ENCODE data around the gene ADM5.

Gene ADM5

GRCh38 chr19:49696865-49697264 is 7.5 kb downstream of the ADM5 start:
- no peak for TF ChIP-seq GABPA (IDR thresholded peaks at IDR 0.05; ENCODE audit: low read depth)
- TF ChIP-seq POLR2AphosphoS5 (IDR thresholded peaks at IDR 0.05; ENCODE audit: low read depth): no peak
- no peak for TF ChIP-seq REST (IDR thresholded peaks at IDR 0.05; ENCODE audit: insufficient replicate concordance, low read depth)
- TF ChIP-seq SPI1 (IDR thresholded peaks at IDR 0.05; ENCODE audit: borderline replicate concordance, low read depth): no peak
- no peak for TF ChIP-seq CTCF (IDR thresholded peaks at IDR 0.05; ENCODE audit: insufficient read depth, low read length)
- H3K27ac ChIP-seq (replicated peaks): no peak overlapping the region
- H3K27me3 ChIP-seq (ENCODE audit: insufficient read depth, poor library complexity, severe bottlenecking): peaks cover 2% of the 10 kb centered on the region
- H3K4me3 ChIP-seq (replicated peaks; ENCODE audit: insufficient read depth, low read length): no peak overlapping the region
- DNase-seq (ENCODE audit: low read depth in 1 of 2, low spot score in 1 of 2): no peak

- Histone ChIP-seq H3K4me3 (replicated peaks; ENCODE audit: insufficient read depth, low read length) (no peak overlapping the region), H3K27me3 (ENCODE audit: insufficient read depth, poor library complexity, severe bottlenecking) (peaks cover 2% of the 10 kb centered on the region), H3K27ac (replicated peaks) (no peak overlapping the region)
- DNase-seq (ENCODE audit: low read depth in 1 of 2, low spot score in 1 of 2): no peak
- TF ChIP-seq REST (IDR thresholded peaks at IDR 0.05; ENCODE audit: insufficient replicate concordance, low read depth) (no peak), POLR2AphosphoS5 (IDR thresholded peaks at IDR 0.05; ENCODE audit: low read depth) (no peak), SPI1 (IDR thresholded peaks at IDR 0.05; ENCODE audit: borderline replicate concordance, low read depth) (no peak), GABPA (IDR thresholded peaks at IDR 0.05; ENCODE audit: low read depth) (no peak), CTCF (IDR thresholded peaks at IDR 0.05; ENCODE audit: insufficient read depth, low read length) (no peak)
Observed at GRCh38 chr19:49699364-49699763, 10.0 kb downstream of the ADM5 start.

GRCh38 chr19:49700563-49700962 is 11.2 kb downstream of the ADM5 start:
- H3K27me3 ChIP-seq (ENCODE audit: insufficient read depth, poor library complexity, severe bottlenecking): peaks cover 2% of the 10 kb centered on the region
- DNase-seq (ENCODE audit: low read depth in 1 of 2, low spot score in 1 of 2): no peak
- no peak overlapping the region for H3K4me3 ChIP-seq (replicated peaks; ENCODE audit: insufficient read depth, low read length)
- TF ChIP-seq POLR2AphosphoS5 (IDR thresholded peaks at IDR 0.05; ENCODE audit: low read depth) (no peak), GABPA (IDR thresholded peaks at IDR 0.05; ENCODE audit: low read depth) (no peak), REST (IDR thresholded peaks at IDR 0.05; ENCODE audit: insufficient replicate concordance, low read depth) (no peak), CTCF (IDR thresholded peaks at IDR 0.05; ENCODE audit: insufficient read depth, low read length) (no peak), SPI1 (IDR thresholded peaks at IDR 0.05; ENCODE audit: borderline replicate concordance, low read depth) (no peak)
- no peak overlapping the region for H3K27ac ChIP-seq (replicated peaks)
